ENCODE results near the gene DUSP6.

DNA sequence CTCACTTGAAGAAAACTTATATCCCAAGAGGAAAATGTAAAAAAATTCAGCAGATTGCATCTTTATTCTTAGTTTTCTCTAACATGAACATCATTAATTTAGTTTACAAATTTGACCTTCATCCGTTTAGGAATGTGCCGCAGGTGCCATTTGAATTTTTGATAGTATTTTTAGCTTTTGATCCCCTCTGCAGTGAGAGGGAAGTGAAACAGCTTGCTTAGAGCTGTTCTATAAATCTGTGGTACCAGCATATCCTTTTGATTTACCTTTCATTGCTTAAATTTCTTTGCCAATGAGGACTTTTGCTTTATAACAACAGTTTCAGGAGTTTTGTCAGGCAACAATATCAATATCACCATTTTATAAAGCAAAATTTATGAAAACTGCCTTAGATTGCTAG is 32.7 kb downstream of the DUSP6 start:
- TF ChIP-seq MYC (IDR thresholded peaks at IDR 0.05; ENCODE audit: borderline replicate concordance, low read length): no peak
- no peak for TF ChIP-seq HDAC2 (IDR thresholded peaks at IDR 0.05)
- no peak for TF ChIP-seq CHD2 (IDR thresholded peaks at IDR 0.05; ENCODE audit: low read length, partially characterized antibody)
- TF ChIP-seq, protein P1, sequence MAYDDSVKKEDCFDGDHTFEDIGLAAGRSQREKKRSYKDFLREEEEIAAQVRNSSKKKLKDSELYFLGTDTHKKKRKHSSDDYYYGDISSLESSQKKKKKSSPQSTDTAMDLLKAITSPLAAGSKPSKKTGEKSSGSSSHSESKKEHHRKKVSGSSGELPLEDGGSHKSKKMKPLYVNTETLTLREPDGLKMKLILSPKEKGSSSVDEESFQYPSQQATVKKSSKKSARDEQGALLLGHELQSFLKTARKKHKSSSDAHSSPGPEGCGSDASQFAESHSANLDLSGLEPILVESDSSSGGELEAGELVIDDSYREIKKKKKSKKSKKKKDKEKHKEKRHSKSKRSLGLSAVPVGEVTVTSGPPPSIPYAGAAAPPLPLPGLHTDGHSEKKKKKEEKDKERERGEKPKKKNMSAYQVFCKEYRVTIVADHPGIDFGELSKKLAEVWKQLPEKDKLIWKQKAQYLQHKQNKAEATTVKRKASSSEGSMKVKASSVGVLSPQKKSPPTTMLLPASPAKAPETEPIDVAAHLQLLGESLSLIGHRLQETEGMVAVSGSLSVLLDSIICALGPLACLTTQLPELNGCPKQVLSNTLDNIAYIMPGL (CRISPR knock-in tag; IDR thresholded peaks at IDR 0.05; ENCODE audit: borderline replicate concordance): no peak
- TF ChIP-seq, protein P2, sequence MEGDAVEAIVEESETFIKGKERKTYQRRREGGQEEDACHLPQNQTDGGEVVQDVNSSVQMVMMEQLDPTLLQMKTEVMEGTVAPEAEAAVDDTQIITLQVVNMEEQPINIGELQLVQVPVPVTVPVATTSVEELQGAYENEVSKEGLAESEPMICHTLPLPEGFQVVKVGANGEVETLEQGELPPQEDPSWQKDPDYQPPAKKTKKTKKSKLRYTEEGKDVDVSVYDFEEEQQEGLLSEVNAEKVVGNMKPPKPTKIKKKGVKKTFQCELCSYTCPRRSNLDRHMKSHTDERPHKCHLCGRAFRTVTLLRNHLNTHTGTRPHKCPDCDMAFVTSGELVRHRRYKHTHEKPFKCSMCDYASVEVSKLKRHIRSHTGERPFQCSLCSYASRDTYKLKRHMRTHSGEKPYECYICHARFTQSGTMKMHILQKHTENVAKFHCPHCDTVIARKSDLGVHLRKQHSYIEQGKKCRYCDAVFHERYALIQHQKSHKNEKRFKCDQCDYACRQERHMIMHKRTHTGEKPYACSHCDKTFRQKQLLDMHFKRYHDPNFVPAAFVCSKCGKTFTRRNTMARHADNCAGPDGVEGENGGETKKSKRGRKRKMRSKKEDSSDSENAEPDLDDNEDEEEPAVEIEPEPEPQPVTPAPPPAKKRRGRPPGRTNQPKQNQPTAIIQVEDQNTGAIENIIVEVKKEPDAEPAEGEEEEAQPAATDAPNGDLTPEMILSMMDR (IDR thresholded peaks at IDR 0.05): no peak
- TF ChIP-seq NR3C1 (IDR thresholded peaks at IDR 0.05): no peak
- no peak for TF ChIP-seq POLR2A (IDR thresholded peaks at IDR 0.05; ENCODE audit: low read length)
